T-helper 1 cell (primary cell): ENCODE data around the gene AIG1.
"Not testable (repeated sequence)": the region's sequence is repeated elsewhere in the genome, so short reads cannot be mapped to it uniquely, and the experiment has no call there.

Source experiments
- DNase-seq, 5 donors: peaks; one replicate each; pipeline ENCODE4 v3.0.0-alpha.2; 2012 to 2020

The AIG1 gene

DNA sequence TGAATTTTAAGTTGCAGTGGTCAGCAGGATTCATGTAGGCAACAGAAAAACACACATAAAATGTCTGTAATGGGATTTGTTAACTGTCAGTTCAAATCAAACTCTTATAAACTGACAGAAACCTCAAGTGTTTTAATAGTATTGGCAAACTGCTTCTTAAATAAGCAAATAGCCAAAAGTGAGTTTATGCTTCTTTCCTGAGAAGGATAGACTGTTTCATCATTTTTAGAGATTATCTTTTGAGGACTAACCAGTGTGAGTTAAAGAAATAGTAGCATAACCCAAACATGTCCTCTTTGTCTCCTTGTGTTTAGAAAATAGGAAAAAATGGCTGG, 68.0 kb downstream of the AIG1 start:
- DNase-seq: no peak

DNA sequence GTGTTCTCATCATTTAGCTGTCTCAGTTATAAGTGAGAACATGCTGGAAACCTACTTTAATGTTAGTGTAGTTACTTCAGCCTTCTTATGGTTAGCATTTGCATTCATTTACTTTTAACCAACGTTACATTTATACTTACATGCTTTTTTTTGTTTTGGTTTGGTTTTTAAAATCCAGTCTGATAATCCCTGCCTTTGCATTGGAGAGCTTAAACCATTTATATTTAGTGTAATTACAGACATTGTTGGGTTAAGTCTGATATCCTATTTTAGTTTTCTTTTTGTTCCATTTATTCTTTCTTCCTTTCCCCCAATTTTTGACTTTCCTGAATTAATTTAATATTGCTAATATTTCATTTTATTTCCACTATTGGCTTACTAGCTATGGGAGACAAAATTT, 70.2 kb downstream of the AIG1 start:
- DNase-seq: no peak

DNA sequence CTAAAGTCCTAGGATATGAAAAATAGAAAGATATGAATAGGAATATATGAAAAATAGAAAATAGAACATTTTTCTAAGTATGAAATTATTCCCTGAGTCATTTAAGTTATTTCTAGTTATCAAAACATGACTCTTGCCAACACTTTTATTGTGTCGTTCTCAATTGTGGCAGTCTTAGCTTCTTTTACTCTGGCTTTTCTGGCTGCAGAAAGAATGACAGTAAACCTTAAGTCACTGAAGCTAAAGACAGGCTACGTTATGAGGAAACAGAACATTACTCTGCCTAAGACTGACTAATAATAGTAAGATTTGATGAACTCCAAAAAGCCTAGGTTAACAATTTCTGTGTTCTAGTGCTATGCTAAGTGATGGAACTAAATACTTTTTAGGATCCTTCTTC, 74.6 kb downstream of the AIG1 start:
- no peak for DNase-seq

DNA sequence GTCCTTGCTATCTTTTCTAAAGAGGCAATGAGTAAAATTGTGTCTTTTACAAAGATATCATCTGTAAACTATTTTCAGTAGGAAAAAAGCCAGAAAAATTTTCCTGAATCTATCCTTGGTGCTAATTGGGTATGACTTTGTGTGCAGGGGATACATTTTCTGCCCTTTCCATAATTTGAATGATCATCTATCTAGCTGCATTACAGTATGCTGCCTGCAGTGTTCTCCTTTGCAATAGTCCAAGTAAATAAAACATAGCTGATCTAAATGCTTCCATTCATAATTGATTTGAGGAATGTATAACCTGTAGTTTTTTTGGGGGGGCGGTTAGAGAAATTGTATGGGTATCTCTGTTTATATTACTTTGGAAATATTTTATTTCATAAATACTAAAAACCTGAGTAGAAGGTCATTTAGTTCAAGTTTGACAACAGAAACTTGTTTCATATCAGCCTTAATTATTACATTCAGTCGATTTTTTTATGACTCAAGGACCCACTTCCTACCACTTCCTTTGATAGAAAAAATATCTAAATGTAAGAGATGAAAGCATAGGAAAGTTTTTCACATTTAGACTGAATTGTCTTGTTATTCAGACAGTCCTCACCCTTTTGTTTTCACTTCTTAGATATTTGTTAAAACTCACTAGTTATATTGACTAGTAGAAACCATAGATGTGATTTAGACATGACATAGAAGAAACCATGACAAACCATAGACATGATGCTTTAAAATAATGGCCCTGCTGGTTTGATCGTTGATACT, 75.3 kb downstream of the AIG1 start:
- no peak for DNase-seq

DNA sequence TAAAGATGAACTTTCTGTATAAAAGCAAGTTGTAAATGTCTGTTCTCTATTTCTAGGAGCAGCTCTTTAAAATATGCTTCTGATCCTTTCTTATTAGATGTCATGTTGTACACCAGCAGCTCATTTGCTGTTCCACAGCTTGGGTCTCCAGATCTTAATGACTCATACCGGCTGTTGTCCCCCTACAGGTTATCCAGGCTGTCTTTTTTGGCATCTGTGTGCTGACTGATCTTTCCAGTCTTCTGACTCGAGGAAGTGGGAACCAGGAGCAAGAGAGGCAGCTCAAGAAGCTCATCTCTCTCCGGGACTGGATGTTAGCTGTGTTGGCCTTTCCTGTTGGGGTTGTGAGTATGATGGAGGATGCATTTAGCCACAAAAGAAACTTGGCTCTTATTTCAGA, 76.0 kb downstream of the AIG1 start:
- DNase-seq: no peak

DNA sequence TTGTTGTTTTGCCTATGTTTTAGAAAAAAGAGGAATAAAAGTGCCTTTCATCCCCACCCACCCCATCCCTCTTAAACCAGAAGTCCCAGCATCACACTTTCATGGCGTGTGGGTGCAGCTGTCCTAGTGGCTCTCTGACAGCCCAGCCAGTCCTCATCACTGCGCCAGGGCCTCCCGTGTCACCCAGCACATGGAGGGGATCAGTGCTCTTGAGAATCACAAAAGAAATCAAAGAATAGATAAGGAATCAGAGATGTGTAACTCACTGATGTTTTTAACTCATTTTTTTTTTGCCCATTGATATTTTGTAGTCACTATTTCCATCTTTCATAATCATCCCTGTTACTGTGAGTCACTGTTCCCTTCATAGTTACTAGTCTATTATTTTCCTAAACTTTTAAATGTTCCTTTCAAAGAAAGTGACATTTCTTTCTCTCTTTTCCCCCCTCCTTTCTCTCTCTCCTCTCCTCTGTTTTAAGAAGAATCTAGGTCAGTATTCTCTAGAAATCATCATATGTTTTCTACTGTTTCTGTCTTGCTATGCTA, 78.6 kb downstream of the AIG1 start:
- no peak for DNase-seq

DNA sequence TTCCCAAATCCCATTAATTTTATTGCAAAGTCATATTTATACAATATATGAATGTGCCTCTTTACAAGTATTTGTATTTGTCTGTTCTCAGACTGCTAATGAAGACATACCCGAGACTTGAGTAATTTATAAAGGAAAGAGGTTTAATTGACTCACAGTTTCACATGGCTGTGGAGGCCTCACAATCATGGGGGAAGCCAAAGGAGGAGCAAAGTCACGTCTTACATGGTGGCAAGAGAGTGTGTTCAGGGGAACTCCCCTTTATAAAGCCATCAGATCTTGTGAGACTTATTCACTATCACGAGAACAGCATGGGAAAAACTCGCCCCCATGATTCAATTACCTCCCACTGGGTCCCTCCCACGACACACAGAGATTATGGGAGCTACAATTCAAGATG, 79.2 kb downstream of the AIG1 start:
- DNase-seq: not testable (repeated sequence)

DNA sequence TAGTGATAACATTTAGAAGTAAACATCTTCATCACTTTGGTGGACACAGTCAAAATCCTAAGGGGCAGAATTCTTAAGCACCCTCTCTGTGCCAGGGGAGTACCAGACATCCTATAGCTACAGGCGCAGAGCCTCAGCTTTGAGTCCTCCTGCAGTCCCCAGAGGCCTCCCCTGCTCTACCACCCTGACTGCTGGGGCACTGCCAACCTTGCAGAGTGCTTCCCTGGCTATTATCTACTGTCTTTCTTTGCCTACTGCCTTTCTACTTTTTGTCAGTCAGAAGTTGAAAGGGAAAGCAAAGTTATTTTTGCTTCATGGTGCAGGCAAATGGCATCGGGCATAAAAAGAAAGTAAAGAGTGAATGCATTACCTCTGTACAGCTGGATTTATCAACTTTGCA, 80.1 kb downstream of the AIG1 start:
- DNase-seq: no peak

DNA sequence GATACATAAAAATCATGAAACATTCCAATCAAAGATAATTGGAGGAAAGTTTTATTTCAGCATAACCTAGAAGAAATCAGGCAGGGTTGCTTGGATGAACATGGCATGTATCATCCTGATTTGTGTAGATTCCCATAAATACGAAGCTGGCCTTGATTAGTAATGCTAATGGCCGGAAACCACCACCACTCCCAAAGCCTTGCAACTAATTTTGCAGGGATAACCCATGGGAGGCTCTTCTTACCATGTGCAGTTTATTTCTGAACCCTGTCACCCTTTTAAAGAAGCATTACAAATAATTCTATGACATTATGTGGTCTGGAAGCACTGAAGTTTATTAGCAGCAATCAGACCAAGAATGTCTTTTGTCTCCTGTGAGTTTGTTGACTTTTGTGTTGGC, 80.8 kb downstream of the AIG1 start:
- no peak for DNase-seq

DNA sequence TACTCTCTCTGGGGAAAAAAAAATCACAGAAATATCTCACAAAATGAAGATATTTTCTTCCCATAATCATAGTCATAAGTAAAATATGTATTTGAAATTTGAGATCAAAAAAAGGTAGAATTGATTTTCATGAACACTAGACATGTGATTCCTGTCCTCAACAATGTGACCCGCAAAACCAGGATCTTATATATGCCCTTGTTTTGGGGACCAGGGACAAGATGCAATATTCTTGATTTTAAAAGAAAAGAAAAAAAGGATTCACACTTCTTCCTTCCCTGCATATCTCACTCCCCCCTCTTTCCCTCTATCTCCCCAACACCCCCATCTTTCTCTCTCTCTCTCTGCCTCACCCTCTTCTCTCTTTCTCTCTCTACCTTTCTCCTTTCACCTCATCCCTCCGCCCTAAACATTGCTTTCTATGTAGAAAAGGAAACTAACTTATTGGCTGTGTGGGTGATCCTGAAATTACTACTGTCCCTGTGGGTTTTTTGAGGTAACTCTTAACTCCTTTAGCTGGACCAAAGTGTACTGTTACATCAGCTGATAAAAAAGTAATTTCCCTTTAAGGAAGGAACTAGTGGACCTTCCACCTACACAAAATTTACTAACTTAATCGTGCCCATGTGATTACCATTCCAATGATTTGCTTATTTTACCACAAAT, 85.6 kb downstream of the AIG1 start:
- no peak for DNase-seq

DNA sequence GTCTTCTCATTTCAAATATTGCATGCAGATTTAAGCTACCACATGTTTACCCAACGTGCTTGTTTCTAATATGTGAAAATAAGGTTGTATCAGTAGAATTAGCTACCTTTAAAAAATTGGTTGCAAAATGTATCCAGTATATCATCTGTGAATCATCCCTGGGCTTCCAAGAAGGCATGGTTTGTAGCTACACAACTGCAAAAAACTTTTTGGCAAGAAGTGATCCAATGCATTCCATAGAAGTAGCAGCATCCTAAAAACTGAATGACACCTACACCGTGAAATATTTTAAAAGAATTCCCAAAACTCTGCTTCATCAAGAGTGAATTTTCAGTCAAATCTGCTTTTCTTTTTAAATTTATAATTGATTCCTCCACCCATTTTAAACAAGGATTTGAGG, 89.1 kb downstream of the AIG1 start:
- no peak for DNase-seq

DNA sequence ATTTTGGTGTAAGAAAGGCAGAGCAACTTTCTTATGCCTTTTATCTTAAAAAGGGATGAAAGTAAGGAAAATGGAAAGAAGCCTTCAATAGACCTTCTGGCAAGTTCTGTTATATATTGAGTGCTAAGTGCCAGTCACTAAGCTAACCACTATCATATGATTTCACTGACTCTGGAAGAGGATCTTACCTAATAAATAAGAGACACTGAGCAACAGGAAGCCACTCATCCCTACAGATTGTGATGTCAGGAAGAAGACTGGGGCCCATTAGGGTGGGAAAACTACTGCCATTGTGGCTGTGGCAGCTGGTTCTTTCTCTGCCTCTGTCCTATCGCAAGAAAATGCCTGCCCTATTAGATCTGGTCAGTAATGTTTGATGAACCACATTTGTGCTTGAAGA, 89.6 kb downstream of the AIG1 start:
- DNase-seq: no peak

DNA sequence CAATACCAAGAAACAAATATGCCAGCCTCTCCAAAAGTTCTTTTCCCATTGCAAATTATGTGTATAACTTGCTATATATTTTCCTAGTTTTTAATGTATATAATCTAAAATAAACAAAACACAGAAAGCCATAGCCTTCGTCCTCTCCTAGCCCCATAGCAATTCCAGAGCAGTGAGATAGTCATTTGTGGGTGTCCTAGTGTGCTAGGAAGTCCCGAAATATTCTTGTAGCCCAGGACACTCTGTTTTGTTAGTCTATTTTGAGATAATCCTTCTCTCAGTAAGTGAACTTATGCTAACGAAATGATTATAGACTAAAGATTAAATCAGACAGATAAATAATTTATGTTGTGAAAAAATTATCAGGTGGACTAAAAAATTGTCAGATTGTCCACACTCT, 90.7 kb downstream of the AIG1 start:
- no peak for DNase-seq

DNA sequence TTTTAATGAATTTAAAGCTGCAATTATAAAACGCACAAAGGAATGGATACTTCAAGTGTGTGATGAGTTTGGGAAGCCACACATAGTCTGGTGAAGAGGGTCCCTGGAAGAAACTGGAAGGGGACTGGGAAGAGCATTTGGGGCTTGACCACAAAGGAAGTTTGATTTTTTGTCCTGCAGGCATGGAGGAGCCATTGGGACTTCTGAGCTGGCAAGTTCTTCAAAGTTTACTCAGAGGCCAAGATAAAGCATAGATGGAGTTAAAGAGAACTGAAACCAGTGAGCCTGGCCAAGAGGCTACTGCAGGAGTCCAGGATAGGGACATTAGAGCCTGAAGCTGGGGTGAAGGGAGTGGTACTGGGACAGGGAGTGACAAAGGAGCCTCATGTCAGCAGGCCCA, 95.0 kb downstream of the AIG1 start:
- DNase-seq: no peak

DNA sequence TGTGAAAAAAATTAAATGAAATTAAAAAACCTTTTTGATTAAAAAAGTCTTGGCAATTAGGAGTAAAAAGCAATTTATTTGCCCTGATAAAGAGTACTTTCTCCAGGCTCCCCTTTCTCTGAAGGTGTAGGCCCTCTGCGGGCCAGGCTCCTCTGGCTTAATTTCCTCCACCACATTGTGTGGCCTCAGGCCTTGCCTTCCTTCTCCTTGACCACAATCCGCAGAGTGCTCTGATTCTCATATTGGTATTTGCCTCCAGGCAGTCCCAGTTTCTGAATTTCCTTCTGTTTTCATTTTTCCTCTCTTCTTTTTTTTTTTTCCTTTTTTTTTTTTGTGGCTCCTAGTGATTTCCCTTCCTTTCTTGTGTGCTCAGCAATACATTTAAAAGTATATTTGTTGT, 96.4 kb downstream of the AIG1 start:
- DNase-seq: no peak

DNA sequence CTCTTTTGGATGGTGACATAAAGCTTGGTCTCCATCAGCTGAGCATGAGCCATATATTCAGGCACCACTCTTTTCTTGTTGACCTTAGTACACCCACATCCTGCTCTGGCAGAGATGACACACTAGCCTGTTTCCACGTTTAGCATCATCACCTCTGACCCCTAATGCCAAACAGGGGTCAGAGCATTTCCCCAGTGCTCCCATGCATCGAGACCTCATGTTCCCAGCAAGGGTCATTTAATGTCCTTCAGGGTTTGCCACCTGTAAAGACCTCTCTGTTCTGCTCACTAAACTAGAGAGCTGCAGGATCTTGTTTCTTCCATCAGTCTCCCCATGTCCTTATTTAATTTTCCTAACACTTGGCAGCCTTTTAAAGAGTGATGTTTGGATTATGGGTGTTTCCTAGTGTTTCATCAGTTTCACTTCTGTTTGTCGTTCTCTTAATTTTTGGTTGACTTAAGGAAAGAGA, 97.5 kb downstream of the AIG1 start:
- DNase-seq: no peak

DNA sequence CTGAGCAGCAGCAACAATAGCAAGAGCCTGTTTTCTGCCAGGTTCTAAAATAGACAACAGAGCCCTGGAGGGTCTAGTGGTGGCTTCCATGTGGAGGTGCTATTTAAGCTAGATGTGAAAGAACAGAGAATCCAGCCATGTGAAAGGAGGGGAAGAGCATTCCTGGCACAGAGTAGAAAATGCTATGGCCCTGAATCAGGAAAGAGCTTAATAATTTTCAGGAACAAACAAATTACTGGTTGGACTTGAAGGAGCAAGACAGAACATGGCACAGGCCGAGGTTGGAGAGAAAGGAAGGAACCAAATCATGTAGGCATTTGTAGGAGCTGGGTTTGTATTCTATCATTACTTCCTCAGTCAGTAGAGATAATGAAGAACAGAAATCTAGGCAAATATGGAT, 98.3 kb downstream of the AIG1 start:
- no peak for DNase-seq

DNA sequence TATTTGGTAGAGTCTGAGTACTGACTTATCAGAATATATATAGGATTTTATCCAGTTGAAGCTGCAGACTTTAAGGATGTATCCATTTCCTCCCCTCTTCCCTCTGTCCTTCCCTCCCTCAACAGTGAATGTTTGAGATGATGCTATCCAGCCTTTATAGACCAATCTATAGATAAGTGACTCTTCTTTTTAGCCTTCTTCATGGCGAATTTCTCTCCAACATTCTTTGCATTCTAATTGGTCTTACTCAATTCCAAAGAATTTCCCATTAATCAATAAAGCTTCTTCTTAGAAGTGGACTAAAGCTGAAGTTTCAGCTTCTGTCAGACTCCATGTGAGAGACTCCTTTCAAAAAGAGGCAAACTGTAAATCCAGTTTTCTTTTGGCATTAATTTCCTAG, 99.3 kb downstream of the AIG1 start:
- no peak for DNase-seq

DNA sequence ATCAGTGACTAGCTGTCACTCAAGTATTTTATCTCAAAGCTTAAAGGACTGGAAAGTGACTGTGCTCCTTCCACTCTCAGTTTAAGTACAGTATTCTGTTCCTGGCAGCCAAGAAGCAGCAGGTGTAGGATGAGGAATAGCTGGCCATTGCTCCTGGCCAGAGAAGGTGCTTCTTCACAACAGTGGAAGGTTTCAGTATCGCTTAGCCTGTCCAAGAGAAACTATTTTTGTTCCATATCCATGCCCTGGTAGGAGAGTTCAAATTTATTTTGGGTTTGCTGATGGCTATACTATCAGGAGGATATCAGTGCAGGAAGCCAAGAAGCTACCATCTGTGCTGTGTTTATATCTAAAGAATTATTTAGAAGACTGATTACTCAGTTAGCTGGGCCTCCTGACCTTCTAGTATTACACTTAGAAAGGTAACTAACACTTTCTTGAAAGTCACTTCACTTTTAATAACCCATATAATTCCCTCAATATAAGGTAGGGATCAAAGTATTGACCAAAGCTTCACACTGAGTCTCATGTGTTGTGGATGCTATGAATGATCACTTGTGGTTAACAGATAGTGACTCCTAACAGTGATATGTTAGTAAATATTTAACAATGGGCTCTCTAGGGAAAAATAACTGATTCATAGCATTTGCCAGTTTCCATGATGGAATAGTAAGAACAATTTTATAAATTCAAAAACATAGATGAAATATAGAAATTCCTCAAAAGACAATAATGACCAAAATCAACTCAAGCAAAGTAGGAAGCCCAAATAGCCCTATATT, 99.9 kb downstream of the AIG1 start:
- no peak for DNase-seq

DNA sequence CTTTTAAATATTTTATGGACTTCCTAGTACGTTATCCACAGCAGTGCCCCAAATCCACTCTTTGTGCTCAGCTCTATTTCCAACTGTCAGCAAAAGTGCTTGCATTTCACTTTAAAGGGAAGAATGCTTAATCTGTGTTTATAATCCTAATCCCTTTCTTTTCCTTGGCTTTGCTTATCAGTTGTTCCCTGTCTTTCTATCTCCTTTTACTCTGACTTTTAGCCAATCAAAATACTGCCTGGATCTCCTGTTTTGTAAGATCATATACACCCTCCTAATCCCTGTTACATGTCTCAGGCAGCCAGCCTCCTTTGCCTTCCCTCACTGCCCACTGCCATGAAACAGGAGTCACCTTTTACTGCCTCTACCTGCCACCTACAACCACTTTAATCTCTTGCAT, 102.9 kb downstream of the AIG1 start:
- DNase-seq: no peak

DNA sequence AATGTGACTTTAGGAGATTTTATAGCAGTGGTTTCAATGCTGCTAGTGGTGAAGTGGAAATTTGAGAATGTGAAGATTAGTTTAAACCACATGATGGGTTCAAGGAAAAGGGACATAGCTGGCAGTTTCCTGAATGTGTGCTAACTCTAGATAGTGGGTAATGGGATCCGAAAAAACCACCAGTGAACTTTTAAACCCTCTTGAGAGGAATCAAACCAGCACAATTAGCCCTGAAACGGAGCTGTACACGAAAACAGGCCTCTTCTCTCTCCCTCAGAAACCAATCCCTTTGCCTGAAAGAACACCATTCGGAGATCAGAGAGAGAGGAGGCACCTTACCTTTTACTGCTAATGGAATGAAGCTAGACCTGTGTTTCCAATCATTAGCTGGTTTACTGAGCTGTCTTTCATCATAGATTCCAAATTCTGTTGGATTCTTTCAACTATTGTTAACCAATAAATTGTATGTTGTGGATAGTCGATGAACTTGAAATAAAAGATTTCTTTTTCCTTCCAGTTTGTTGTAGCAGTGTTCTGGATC, 103.9 kb downstream of the AIG1 start:
- DNase-seq: no peak

DNA sequence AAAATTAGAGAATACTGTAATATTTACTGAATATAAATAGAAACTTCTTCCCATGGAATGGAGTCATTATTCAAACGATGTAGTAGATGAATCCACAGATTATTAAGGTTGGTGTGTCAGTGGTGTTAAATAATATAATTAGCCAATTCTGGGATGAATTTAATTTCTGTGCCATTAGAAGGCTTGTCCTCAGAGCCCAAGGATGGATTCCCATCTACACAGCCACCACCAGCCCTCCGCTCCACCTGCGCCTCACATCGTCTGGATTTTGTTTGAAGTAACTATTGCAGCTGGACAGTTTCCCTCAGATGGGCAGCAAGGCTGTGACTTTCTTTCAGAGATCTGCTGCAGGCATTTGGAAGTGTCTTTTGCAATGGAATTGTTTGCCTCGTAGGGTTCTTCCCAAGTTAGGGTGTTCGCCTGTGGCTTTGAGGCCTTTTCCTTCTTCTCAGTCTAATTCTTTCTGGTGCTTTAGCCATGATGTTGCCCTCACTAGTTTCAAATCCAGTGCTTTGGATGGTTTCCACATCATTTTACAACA, 104.7 kb downstream of the AIG1 start:
- DNase-seq: no peak

DNA sequence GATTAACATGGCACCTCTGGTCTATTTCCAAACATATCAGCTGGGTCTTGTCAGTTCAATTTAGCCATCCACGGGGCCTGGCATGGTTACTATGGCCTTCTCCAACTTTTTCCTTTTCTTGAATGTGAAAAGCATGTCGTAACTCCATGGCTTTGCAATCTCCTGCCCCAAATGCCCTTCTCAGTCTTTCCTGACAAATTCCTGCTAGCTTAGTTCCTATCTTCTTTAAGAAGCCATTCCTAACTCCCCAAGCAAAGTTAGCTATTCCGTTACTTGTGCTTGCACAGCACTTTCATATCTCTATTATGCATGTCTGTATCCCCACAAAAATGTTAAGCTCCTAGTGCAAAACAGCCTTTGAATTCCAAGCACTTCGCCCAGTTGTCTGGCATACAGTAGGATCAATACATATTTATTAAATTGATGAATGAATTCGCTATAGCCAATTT, 105.6 kb downstream of the AIG1 start:
- no peak for DNase-seq
